ENCODE measurements around the gene NUAK2. TPM values are rescaled to one million over a fixed set of nuclear protein-coding genes. Genes with fewer than 3 reads are reported as not detected.
A peak's percentile ranks its signal among the peaks of the same experiment; 100 is the strongest.

NUAK2 gene
- total RNA-seq, 1 donor from 2014 or later = 0.74 TPM

- DNase-seq = peak; percentile 81
- no peaks in the 10 kb centered on the region for H3K36me3 ChIP-seq
- peaks cover 87% of the 10 kb centered on the region for H3K4me1 ChIP-seq
- intact Hi-C loops (cut with micrococcal nuclease) = no loop called here
- H3K27me3 ChIP-seq (ENCODE audit: low read depth) = no peaks in the 10 kb centered on the region
- TF ChIP-seq, protein P1, sequence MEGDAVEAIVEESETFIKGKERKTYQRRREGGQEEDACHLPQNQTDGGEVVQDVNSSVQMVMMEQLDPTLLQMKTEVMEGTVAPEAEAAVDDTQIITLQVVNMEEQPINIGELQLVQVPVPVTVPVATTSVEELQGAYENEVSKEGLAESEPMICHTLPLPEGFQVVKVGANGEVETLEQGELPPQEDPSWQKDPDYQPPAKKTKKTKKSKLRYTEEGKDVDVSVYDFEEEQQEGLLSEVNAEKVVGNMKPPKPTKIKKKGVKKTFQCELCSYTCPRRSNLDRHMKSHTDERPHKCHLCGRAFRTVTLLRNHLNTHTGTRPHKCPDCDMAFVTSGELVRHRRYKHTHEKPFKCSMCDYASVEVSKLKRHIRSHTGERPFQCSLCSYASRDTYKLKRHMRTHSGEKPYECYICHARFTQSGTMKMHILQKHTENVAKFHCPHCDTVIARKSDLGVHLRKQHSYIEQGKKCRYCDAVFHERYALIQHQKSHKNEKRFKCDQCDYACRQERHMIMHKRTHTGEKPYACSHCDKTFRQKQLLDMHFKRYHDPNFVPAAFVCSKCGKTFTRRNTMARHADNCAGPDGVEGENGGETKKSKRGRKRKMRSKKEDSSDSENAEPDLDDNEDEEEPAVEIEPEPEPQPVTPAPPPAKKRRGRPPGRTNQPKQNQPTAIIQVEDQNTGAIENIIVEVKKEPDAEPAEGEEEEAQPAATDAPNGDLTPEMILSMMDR (IDR thresholded peaks at IDR 0.05; ENCODE audit: borderline replicate concordance) = no peak
- H3K9me3 ChIP-seq (replicated peaks) = no peaks in the 10 kb centered on the region
- H3K4me3 ChIP-seq = no peak overlapping the region
- H3K27ac ChIP-seq (replicated peaks) = peak overlapping the region; percentile 85
Observed at GRCh38 chr1:205317311-205317917, 4.1 kb downstream of the NUAK2 start.

- peak overlapping the region; percentile 5 for H3K4me3 ChIP-seq
- TF ChIP-seq, protein P1 (IDR thresholded peaks at IDR 0.05; ENCODE audit: borderline replicate concordance) = no peak
- intact Hi-C loops (cut with micrococcal nuclease) = no loop called here
- no peaks in the 10 kb centered on the region for H3K27me3 ChIP-seq (ENCODE audit: low read depth)
- H3K9me3 ChIP-seq (replicated peaks) = no peaks in the 10 kb centered on the region
- H3K4me1 ChIP-seq = peaks cover 80% of the 10 kb centered on the region
- peak overlapping the region; percentile 85 for H3K27ac ChIP-seq (replicated peaks)
- peaks cover 4% of the 10 kb centered on the region for H3K36me3 ChIP-seq
- DNase-seq = no peak
Observed at GRCh38 chr1:205316161-205316566, 5.4 kb downstream of the NUAK2 start.

GRCh38 chr1:205315008-205315618 is 6.4 kb downstream of the NUAK2 start:
- Histone ChIP-seq H3K27me3 (ENCODE audit: low read depth) (no peaks in the 10 kb centered on the region), H3K27ac (replicated peaks) (peak overlapping the region; percentile 85), H3K4me3 (no peak overlapping the region), H3K36me3 (peaks cover 15% of the 10 kb centered on the region), H3K4me1 (peaks cover 70% of the 10 kb centered on the region), H3K9me3 (replicated peaks) (no peaks in the 10 kb centered on the region)
- TF ChIP-seq, protein P1 (IDR thresholded peaks at IDR 0.05; ENCODE audit: borderline replicate concordance) = no peak
- intact Hi-C loops (cut with micrococcal nuclease) = no loop called here
- no peak for DNase-seq

DNA sequence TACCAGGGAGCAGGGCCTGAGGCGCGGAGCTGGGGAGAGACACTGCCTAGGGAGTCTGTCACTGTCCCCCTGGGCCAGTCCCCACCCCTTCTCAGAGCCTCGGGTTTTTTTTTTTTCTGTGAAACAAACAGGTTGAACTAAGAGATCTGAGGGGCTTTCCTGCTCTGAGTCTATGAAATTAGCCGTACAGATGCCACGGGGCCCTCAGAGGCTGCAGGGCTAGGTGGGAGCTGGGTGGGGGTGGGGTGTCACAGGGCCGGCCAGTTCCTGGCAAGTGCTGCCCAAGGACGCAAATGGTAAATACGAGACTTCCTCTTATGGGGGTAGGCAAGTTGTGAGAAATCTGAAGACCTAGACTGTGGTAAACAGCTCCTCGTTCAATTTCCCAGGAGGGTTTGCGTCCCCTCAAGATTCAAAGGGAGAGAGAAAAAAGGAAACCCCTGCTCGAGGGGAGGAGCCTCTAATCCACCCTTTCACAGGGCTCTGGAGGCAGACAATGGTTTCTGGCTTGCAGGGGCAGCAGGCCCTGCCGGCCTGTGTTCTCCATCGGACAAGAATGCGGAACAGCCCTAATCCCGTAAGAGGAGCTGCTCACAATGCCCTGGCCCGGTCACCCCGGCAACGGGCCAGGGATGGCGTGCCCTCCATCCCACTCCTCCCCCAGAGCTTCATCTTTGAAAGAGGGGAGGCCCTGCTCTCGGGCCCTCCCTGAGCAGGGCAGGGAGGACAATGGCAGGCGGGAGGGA is 7.8 kb downstream of the NUAK2 start:
- intact Hi-C loops (cut with micrococcal nuclease) = no loop called here
- TF ChIP-seq, protein P1 (IDR thresholded peaks at IDR 0.05; ENCODE audit: borderline replicate concordance) = no peak
- Histone ChIP-seq H3K4me1 (peaks cover 56% of the 10 kb centered on the region), H3K27ac (replicated peaks) (peak overlapping the region; percentile 85), H3K27me3 (ENCODE audit: low read depth) (no peaks in the 10 kb centered on the region), H3K4me3 (peak overlapping the region; percentile 48), H3K9me3 (replicated peaks) (no peaks in the 10 kb centered on the region), H3K36me3 (peaks cover 20% of the 10 kb centered on the region)
- peak; percentile 48 for DNase-seq

DNA sequence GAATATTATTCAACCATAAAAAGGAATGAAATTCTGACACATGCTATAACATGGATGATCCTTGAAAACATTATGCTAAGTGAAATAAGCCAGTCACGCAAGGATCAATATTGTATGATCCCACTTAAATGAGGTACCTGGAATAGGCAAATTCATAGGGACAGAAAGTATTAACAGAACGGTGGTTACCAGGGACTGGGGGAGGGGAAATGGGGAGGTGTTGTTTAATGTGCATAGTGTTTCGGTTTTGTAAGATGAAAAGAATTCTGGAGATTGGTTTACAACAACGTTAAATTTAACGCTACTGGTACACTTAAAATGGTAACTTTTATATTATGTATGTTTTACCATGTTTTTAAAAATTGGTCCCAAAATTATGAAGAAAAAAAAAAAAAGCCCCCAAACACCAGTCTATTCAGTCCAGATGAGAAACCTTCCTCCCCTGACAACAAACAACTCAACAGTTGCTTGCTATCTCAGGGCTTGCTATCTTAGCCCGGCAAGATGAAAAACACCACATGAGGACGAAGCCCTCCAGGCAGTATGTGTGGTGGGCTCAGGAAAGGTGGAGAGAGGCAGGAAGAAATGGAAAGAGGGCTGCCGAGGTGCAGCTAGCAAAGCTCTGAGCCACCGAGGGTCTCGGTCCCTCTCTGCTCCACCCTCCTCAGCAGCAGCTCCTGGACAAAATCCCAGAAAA is 8.5 kb downstream of the NUAK2 start:
- TF ChIP-seq, protein P1 (IDR thresholded peaks at IDR 0.05; ENCODE audit: borderline replicate concordance) = no peak
- Histone ChIP-seq H3K4me3 (peak overlapping the region; percentile 48), H3K27me3 (ENCODE audit: low read depth) (no peaks in the 10 kb centered on the region), H3K4me1 (peaks cover 49% of the 10 kb centered on the region), H3K36me3 (peaks cover 25% of the 10 kb centered on the region), H3K9me3 (replicated peaks) (no peaks in the 10 kb centered on the region), H3K27ac (replicated peaks) (peak overlapping the region; percentile 85)
- DNase-seq = no peak
- intact Hi-C loops (cut with micrococcal nuclease) = no loop called here

All from left ventricle myocardium inferior (tissue), 1 donor.